Measurements from ENCODE around the gene LSM2. TPM values are rescaled to one million over a fixed set of nuclear protein-coding genes. Genes with fewer than 3 reads are reported as not detected.

The LSM2 gene
- total and polyA plus RNA-seq, 12 donors: 17.5 to 52.0 (median 23.0) TPM

GRCh38 chr6:31779908-31780307 lies 26.9 kb downstream of the LSM2 start:
- Histone ChIP-seq H3K4me1 (peaks cover 7 to 21% (median 13%) of the 10 kb centered on the region in 9 donors), H3K4me3 (no peak overlapping the region), H3K9me3 (no peaks in the 10 kb centered on the region), H3K27me3 (no peaks in the 10 kb centered on the region), H3K36me3 (peaks cover 0 to 72% (median 42%) of the 10 kb centered on the region in 9 donors), H3K27ac (no peak overlapping the region)
- no peak for TF ChIP-seq CTCF (IDR thresholded peaks at IDR 0.05)
- intact Hi-C loops (cut with DNase I): loop anchor here in 5 of 10 donors (5.0 to 10.0 kb wide), 4 partner anchors 38 to 57 kb away; partner anchors contain the start of gene MSH5 (in 1 of the 5)
- DNase-seq: no peak
- WGBS, 2 donors: 95 to 97% methylated on average over 10 of the region's 10 CpGs
- ATAC-seq: no peak

- 94 to 95% methylated on average over 43 of the region's 43 CpGs for WGBS, 2 donors
- ATAC-seq (no peak), DNase-seq (no peak)
- Histone ChIP-seq H3K4me3 (no peak overlapping the region), H3K36me3 (peaks cover 0 to 66% (median 35%) of the 10 kb centered on the region in 9 donors), H3K4me1 (peaks cover 7 to 21% (median 13%) of the 10 kb centered on the region in 9 donors), H3K27ac (no peak overlapping the region), H3K27me3 (no peaks in the 10 kb centered on the region), H3K9me3 (no peaks in the 10 kb centered on the region)
- intact Hi-C loops (cut with DNase I): loop anchor here in 4 of 10 donors (5.0 to 10.0 kb wide), 3 partner anchors 53 to 58 kb away; no protein-coding TSS in a partner anchor
- no peak for TF ChIP-seq CTCF (IDR thresholded peaks at IDR 0.05)
Observed at GRCh38 chr6:31778999-31779885, 27.5 kb downstream of the LSM2 start.

GRCh38 chr6:31778193-31778592 lies 28.6 kb downstream of the LSM2 start:
- H3K27ac ChIP-seq: peak overlapping the region in 4 of 10 donors; percentile 68 to 83 (median 81)
- no peaks in the 10 kb centered on the region for H3K27me3 ChIP-seq
- DNase-seq (no peak), ATAC-seq (no peak)
- WGBS, 2 donors: 96 to 97% methylated on average over 5 of the region's 5 CpGs
- intact Hi-C loops (cut with DNase I): loop anchor here in 4 of 10 donors (5.0 to 10.0 kb wide), 3 partner anchors 54 to 59 kb away; no protein-coding TSS in a partner anchor
- peaks cover 0 to 55% (median 28%) of the 10 kb centered on the region in 9 donors for H3K36me3 ChIP-seq
- H3K4me3 ChIP-seq: no peak overlapping the region
- no peak for TF ChIP-seq CTCF (IDR thresholded peaks at IDR 0.05)
- H3K4me1 ChIP-seq: peaks cover 7 to 21% (median 13%) of the 10 kb centered on the region in 9 donors
- H3K9me3 ChIP-seq: no peaks in the 10 kb centered on the region

GRCh38 chr6:31777667-31778050 lies 29.1 kb downstream of the LSM2 start:
- intact Hi-C loops (cut with DNase I): loop anchor here in 4 of 10 donors (5.0 to 10.0 kb wide), 3 partner anchors 55 to 60 kb away; no protein-coding TSS in a partner anchor

More at GRCh38 chr6:31777667-31778050, 29.1 kb downstream of the LSM2 start:
- no peak for ATAC-seq
- DNase-seq: no peak
- peaks cover 7 to 23% (median 13%) of the 10 kb centered on the region in 9 donors for H3K4me1 ChIP-seq
- no peaks in the 10 kb centered on the region for H3K9me3 ChIP-seq
- peak overlapping the region in 3 of 10 donors; percentile 38 to 47 (median 43) for H3K4me3 ChIP-seq
- H3K27ac ChIP-seq: peak overlapping the region in 9 of 10 donors; percentile 41 to 83 (median 77)
- H3K27me3 ChIP-seq: no peaks in the 10 kb centered on the region
- TF ChIP-seq CTCF (IDR thresholded peaks at IDR 0.05): no peak
- 89 to 91% methylated on average over 5 of the region's 5 CpGs for WGBS, 2 donors
- peaks cover 0 to 50% (median 24%) of the 10 kb centered on the region in 9 donors for H3K36me3 ChIP-seq

Measured in heart right ventricle (tissue), 16 donors.